ENCODE results near the gene TRIM15.

TRIM15 gene

DNA sequence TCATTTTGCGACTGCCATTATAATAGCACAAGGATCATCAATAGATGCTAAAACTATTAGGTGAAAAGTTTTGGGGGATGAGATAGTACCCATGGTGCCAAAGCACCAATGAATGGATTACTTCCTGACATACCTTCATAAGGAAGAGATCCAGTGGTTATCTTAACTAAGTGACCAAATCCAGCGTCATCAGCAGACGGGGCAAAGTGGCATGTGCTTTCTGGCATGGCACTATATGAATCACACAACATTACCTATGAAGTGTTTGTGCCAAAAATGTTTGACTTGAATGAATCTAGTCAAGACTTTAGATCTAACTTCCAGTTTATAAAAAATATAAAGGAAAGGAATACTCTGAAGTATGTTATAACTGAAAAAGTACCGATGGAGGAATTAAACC is 39.0 kb downstream of the TRIM15 start:
- H2AFZ ChIP-seq (ENCODE audit: low read length): no peak overlapping the region
- H3F3A ChIP-seq (ENCODE audit: insufficient read depth, low read length): no peaks in the 10 kb centered on the region
- H4K20me1 ChIP-seq (ENCODE audit: insufficient read depth, low read length): no peaks in the 10 kb centered on the region
- H3K9ac ChIP-seq (ENCODE audit: low read length): no peak overlapping the region
- TF ChIP-seq EZH2 (IDR thresholded peaks at IDR 0.05; ENCODE audit: borderline replicate concordance, low read length): no peak
- no peak for TF ChIP-seq CTCF (IDR thresholded peaks at IDR 0.05; ENCODE audit: low read length)
- peaks cover 43% of the 10 kb centered on the region for H3K4me1 ChIP-seq (ENCODE audit: insufficient read depth, low read length, severe bottlenecking)
- H3K79me2 ChIP-seq (ENCODE audit: insufficient read depth, low read length): peaks cover 33% of the 10 kb centered on the region
- H3K9me3 ChIP-seq (ENCODE audit: low read length): no peaks in the 10 kb centered on the region
- no peak overlapping the region for H3K4me2 ChIP-seq (ENCODE audit: low read length)
- no peak overlapping the region for H3K4me3 ChIP-seq (ENCODE audit: low read depth, low read length, poor library complexity, severe bottlenecking)
- peaks cover 54% of the 10 kb centered on the region for H3K36me3 ChIP-seq (ENCODE audit: insufficient read depth, low read length)
- no peaks in the 10 kb centered on the region for H3K27me3 ChIP-seq (ENCODE audit: insufficient read depth, low read length)
- peak overlapping the region; percentile 29 for H3K27ac ChIP-seq (ENCODE audit: low read depth, low read length, poor library complexity, severe bottlenecking)
- no peaks in the 10 kb centered on the region for H3K9me2 ChIP-seq (ENCODE audit: low read depth, low read length)

DNA sequence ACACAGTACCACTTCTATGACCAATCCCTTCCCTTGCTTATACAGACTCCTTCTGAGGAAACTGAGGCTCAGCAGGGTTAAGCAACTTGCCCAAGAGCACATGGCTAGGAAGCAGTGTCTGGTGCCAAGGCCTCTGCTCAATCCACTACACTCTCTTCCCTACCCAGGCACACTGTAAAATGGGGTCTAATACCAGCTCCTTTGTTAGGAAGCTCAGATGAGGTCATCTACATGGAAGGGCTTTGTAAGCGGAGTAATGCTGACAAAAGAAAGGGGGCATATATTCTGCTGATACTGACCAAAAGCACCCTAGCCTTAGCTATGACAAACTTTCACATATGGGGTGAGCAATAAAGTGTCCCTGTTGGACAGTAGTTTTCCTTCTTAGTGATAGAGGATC is 40.8 kb downstream of the TRIM15 start:
- no peak overlapping the region for H2AFZ ChIP-seq (ENCODE audit: low read length)
- H3K9me3 ChIP-seq (ENCODE audit: low read length): no peaks in the 10 kb centered on the region
- H3K4me1 ChIP-seq (ENCODE audit: insufficient read depth, low read length, severe bottlenecking): peaks cover 59% of the 10 kb centered on the region
- H3K27me3 ChIP-seq (ENCODE audit: insufficient read depth, low read length): no peaks in the 10 kb centered on the region
- no peaks in the 10 kb centered on the region for H4K20me1 ChIP-seq (ENCODE audit: insufficient read depth, low read length)
- no peak overlapping the region for H3K27ac ChIP-seq (ENCODE audit: low read depth, low read length, poor library complexity, severe bottlenecking)
- H3K9me2 ChIP-seq (ENCODE audit: low read depth, low read length): no peaks in the 10 kb centered on the region
- H3K36me3 ChIP-seq (ENCODE audit: insufficient read depth, low read length): peaks cover 44% of the 10 kb centered on the region
- H3K79me2 ChIP-seq (ENCODE audit: insufficient read depth, low read length): peaks cover 46% of the 10 kb centered on the region
- no peak overlapping the region for H3K4me2 ChIP-seq (ENCODE audit: low read length)
- no peak overlapping the region for H3K9ac ChIP-seq (ENCODE audit: low read length)
- H3F3A ChIP-seq (ENCODE audit: insufficient read depth, low read length): no peaks in the 10 kb centered on the region
- no peak for TF ChIP-seq EZH2 (IDR thresholded peaks at IDR 0.05; ENCODE audit: borderline replicate concordance, low read length)
- no peak for TF ChIP-seq CTCF (IDR thresholded peaks at IDR 0.05; ENCODE audit: low read length)
- H3K4me3 ChIP-seq (ENCODE audit: low read depth, low read length, poor library complexity, severe bottlenecking): no peak overlapping the region

GRCh38 chr6:30206152-30206551 is 42.8 kb downstream of the TRIM15 start:
- H3K9ac ChIP-seq (ENCODE audit: low read length): no peak overlapping the region
- no peak overlapping the region; the same call in 1 of the 2 replicates for H3K4me2 ChIP-seq (ENCODE audit: low read length)
- H3K4me1 ChIP-seq (ENCODE audit: insufficient read depth, low read length, severe bottlenecking): peaks cover 64% of the 10 kb centered on the region
- H4K20me1 ChIP-seq (ENCODE audit: insufficient read depth, low read length): no peaks in the 10 kb centered on the region
- H3K36me3 ChIP-seq (ENCODE audit: insufficient read depth, low read length): peaks cover 32% of the 10 kb centered on the region; the same call in 1 of the 2 replicates
- H3K9me2 ChIP-seq (ENCODE audit: low read depth, low read length): no peaks in the 10 kb centered on the region
- peaks cover 61% of the 10 kb centered on the region for H3K79me2 ChIP-seq (ENCODE audit: insufficient read depth, low read length)
- no peaks in the 10 kb centered on the region for H3K27me3 ChIP-seq (ENCODE audit: insufficient read depth, low read length)
- no peaks in the 10 kb centered on the region for H3K9me3 ChIP-seq (ENCODE audit: low read length)
- no peak overlapping the region for H3K4me3 ChIP-seq (ENCODE audit: low read depth, low read length, poor library complexity, severe bottlenecking)
- H3F3A ChIP-seq (ENCODE audit: insufficient read depth, low read length): no peaks in the 10 kb centered on the region
- TF ChIP-seq CTCF (IDR thresholded peaks at IDR 0.05; ENCODE audit: low read length) (no peak), EZH2 (IDR thresholded peaks at IDR 0.05; ENCODE audit: borderline replicate concordance, low read length) (no peak)
- no peak overlapping the region for H2AFZ ChIP-seq (ENCODE audit: low read length)
- H3K27ac ChIP-seq (ENCODE audit: low read depth, low read length, poor library complexity, severe bottlenecking): peak overlapping the region; percentile 13
